ENCODE results near the gene GPR141. TPM values are rescaled to one million over a fixed set of nuclear protein-coding genes. Genes with fewer than 3 reads are reported as not detected.

Gene GPR141
- total RNA-seq, 1 experiment from 2014 or later, result not detected

GRCh38 chr7:37659971-37660565 is 23.5 kb upstream of the GPR141 start:
- POLR2A ChIA-PET, result no interaction called here
- no peak for DNase-seq (ENCODE audit: low read depth, low spot score)

GRCh38 chr7:37660614-37661013 is 23.0 kb upstream of the GPR141 start:
- no peak overlapping the region for H3K4me3 ChIP-seq (replicated peaks in 1 of 2; ENCODE audit: low read depth in 1 of 2, low read length in 2 of 2)
- CTCF ChIA-PET, result no interaction called here
- intact Hi-C loops (cut with micrococcal nuclease), result no loop called here
- DNase-seq (ENCODE audit: low read depth, low spot score), result no peak
- RAD21 ChIA-PET (ENCODE audit: low non-redundant PET in 1 of 2, low total read pairs in 2 of 2, uncharacterized antibody in 2 of 2, unreplicated experiment in 2 of 2), result no interaction called here
- no peaks in the 10 kb centered on the region for H3K9me3 ChIP-seq (ENCODE audit: control insufficient read depth in 1 of 2, insufficient read depth in 1 of 2, low read depth in 1 of 2, low read length in 2 of 2)
- ATAC-seq, result no peak
- no peaks in the 10 kb centered on the region for H3K36me3 ChIP-seq (ENCODE audit: control insufficient read depth in 1 of 2, insufficient read depth in 2 of 2, low read length in 2 of 2)
- no peaks in the 10 kb centered on the region for H3K79me2 ChIP-seq (ENCODE audit: insufficient read depth, low read length)
- no peaks in the 10 kb centered on the region for H3K9me2 ChIP-seq (ENCODE audit: insufficient read depth)
- H2AFZ ChIP-seq (ENCODE audit: low read depth, low read length, poor library complexity, severe bottlenecking), result no peak overlapping the region
- H4K20me1 ChIP-seq (ENCODE audit: insufficient read depth), result no peaks in the 10 kb centered on the region
- POLR2A ChIA-PET, result no interaction called here
- no peak overlapping the region for H3K4me2 ChIP-seq (ENCODE audit: low read length)
- BruUV-seq (replicated peaks), result no TSS peak
- H3K27me3 ChIP-seq (ENCODE audit: insufficient read depth, low read length), result peaks cover 2% of the 10 kb centered on the region; the same call in 1 of the 2 replicates
- H3K4me1 ChIP-seq (ENCODE audit: control insufficient read depth in 1 of 2, insufficient read depth in 2 of 2, low read length in 2 of 2), result no peaks in the 10 kb centered on the region
- H3K27ac ChIP-seq (ENCODE audit: low read depth, low read length), result no peak overlapping the region
- no peak overlapping the region for H3K9ac ChIP-seq (ENCODE audit: low read length)
- TF ChIP-seq ZFX (IDR thresholded peaks at IDR 0.05) (no peak), FOSL1 (IDR thresholded peaks at IDR 0.05; ENCODE audit: low read depth) (no peak), EZH2phosphoT487 (IDR thresholded peaks at IDR 0.05; ENCODE audit: borderline replicate concordance) (no peak), EGR1 (IDR thresholded peaks at IDR 0.05; ENCODE audit: low read depth) (no peak), CBX3 (IDR thresholded peaks at IDR 0.05; ENCODE audit: low read depth) (no peak), ZBTB33 (IDR thresholded peaks at IDR 0.05; ENCODE audit: extremely low read depth, insufficient replicate concordance, low read length) (no peak), SP1 (IDR thresholded peaks at IDR 0.05; ENCODE audit: low read depth) (no peak), REST (IDR thresholded peaks at IDR 0.05; ENCODE audit: low read depth) (no peak), CEBPB (IDR thresholded peaks at IDR 0.05; ENCODE audit: low read depth) (no peak), ATF3 (IDR thresholded peaks at IDR 0.05) (no peak), YY1 (IDR thresholded peaks at IDR 0.05; ENCODE audit: extremely low read depth, insufficient replicate concordance, low read depth, low read length) (no peak), MAX (IDR thresholded peaks at IDR 0.05) (no peak), RAD21 (IDR thresholded peaks at IDR 0.05; ENCODE audit: low read depth) (no peak), JUND (IDR thresholded peaks at IDR 0.05) (no peak)

More at GRCh38 chr7:37659971-37660565, 23.5 kb upstream of the GPR141 start:
- no peaks in the 10 kb centered on the region for H3K9me2 ChIP-seq (ENCODE audit: insufficient read depth)
- no peak overlapping the region for H2AFZ ChIP-seq (ENCODE audit: low read depth, low read length, poor library complexity, severe bottlenecking)
- H3K27me3 ChIP-seq (ENCODE audit: insufficient read depth, low read length), result no peaks in the 10 kb centered on the region; the same call in 1 of the 2 replicates
- ATAC-seq, result no peak
- H3K9ac ChIP-seq (ENCODE audit: low read length), result no peak overlapping the region
- RAD21 ChIA-PET (ENCODE audit: low non-redundant PET in 1 of 2, low total read pairs in 2 of 2, uncharacterized antibody in 2 of 2, unreplicated experiment in 2 of 2), result no interaction called here
- H3K27ac ChIP-seq (ENCODE audit: low read depth, low read length), result no peak overlapping the region
- H3K36me3 ChIP-seq (ENCODE audit: control insufficient read depth in 1 of 2, insufficient read depth in 2 of 2, low read length in 2 of 2), result no peaks in the 10 kb centered on the region
- H4K20me1 ChIP-seq (ENCODE audit: insufficient read depth), result no peaks in the 10 kb centered on the region
- CTCF ChIA-PET, result no interaction called here
- no peaks in the 10 kb centered on the region for H3K79me2 ChIP-seq (ENCODE audit: insufficient read depth, low read length)
- intact Hi-C loops (cut with micrococcal nuclease), result no loop called here
- TF ChIP-seq CEBPB (IDR thresholded peaks at IDR 0.05; ENCODE audit: low read depth) (no peak), JUND (IDR thresholded peaks at IDR 0.05) (no peak), EZH2 (IDR thresholded peaks at IDR 0.05) (no peak), ZNF274 (IDR thresholded peaks at IDR 0.05; ENCODE audit: low read depth, low read length) (no peak), POLR2A (IDR thresholded peaks at IDR 0.05; ENCODE audit: borderline replicate concordance, extremely low read depth, insufficient read depth, insufficient read length) (no peak), SP1 (IDR thresholded peaks at IDR 0.05; ENCODE audit: low read depth) (no peak), POLR2AphosphoS5 (IDR thresholded peaks at IDR 0.05; ENCODE audit: low read depth, low read length) (no peak)
- no peak overlapping the region for H3K4me2 ChIP-seq (ENCODE audit: low read length)
- BruUV-seq (replicated peaks), result no TSS peak
- H3K9me3 ChIP-seq (ENCODE audit: control insufficient read depth in 1 of 2, insufficient read depth in 1 of 2, low read depth in 1 of 2, low read length in 2 of 2), result no peaks in the 10 kb centered on the region
- H3K4me3 ChIP-seq (replicated peaks in 1 of 2; ENCODE audit: low read depth in 1 of 2, low read length in 2 of 2), result no peak overlapping the region
- no peaks in the 10 kb centered on the region for H3K4me1 ChIP-seq (ENCODE audit: control insufficient read depth in 1 of 2, insufficient read depth in 2 of 2, low read length in 2 of 2)
